Fibroblast of lung (primary cell): Measurements from ENCODE around the gene RPE. TPM values are rescaled to one million over a fixed set of nuclear protein-coding genes. Genes with fewer than 3 reads are reported as not detected.

Experiments used
- DNase-seq, 2 donors: peaks; one replicate each; pipeline versions ENCODE4 v3.0.0 to v3.0.0-alpha.2; 2010; ENCODE audit warnings: low read depth in 2 of 2
- H2AFZ ChIP-seq: 2 replicates; pipeline ENCODE4 v1.5.1; 2012; ENCODE audit warnings: low read length, control low read depth, inconsistent platforms
- H3K27ac ChIP-seq: 2 replicates; pipeline ENCODE4 v1.5.1; 2011; ENCODE audit warnings: low read length, control low read depth; ENCODE audit not compliant: insufficient read depth
- H3K27me3 ChIP-seq: 2 replicates; pipeline ENCODE4 v1.5.1; 2011; ENCODE audit warnings: mild to moderate bottlenecking, low read length; ENCODE audit not compliant: control insufficient read depth, insufficient read depth
- H3K36me3 ChIP-seq: 2 replicates; pipeline ENCODE4 v1.5.1; 2011; ENCODE audit warnings: low read length; ENCODE audit not compliant: control insufficient read depth, insufficient read depth
- H3K4me1 ChIP-seq: 2 replicates; pipeline ENCODE4 v1.5.1; 2011; ENCODE audit warnings: low read length; ENCODE audit not compliant: control insufficient read depth, insufficient read depth; ENCODE audit errors: extremely low read depth
- H3K4me2 ChIP-seq: 2 replicates; pipeline ENCODE4 v1.5.1; 2011; ENCODE audit warnings: low read length, control low read depth; ENCODE audit not compliant: insufficient read depth; ENCODE audit errors: extremely low read depth
- H3K4me3 ChIP-seq, 4 experiments: fragments of 200-600 bp in 1 of 4; sonication (generic) in 1 of 4; replicated peaks in 1 of 4; 2 replicates each; pipeline ENCODE4 v1.5.1; 2011 to 2016; ENCODE audit warnings: low read length in 4 of 4, low read depth in 3 of 4, mild to moderate bottlenecking in 3 of 4, control low read depth in 2 of 4, inconsistent platforms in 1 of 4, mixed read lengths in 1 of 4; ENCODE audit not compliant: insufficient read depth in 1 of 4; ENCODE audit errors: control extremely low read depth in 1 of 4
- H3K79me2 ChIP-seq: 2 replicates; pipeline ENCODE4 v1.5.1; 2012; ENCODE audit warnings: mild to moderate bottlenecking, low read length, inconsistent platforms; ENCODE audit not compliant: control insufficient read depth, insufficient read depth
- H3K9ac ChIP-seq: 2 replicates; pipeline ENCODE4 v1.5.1; 2011; ENCODE audit warnings: mild to moderate bottlenecking, low read length, control low read depth; ENCODE audit not compliant: insufficient read depth
- H3K9me3 ChIP-seq: 2 replicates; pipeline ENCODE4 v1.5.1; 2012; ENCODE audit warnings: low read depth, low read length; ENCODE audit not compliant: control insufficient read depth, insufficient read depth
- H4K20me1 ChIP-seq: 2 replicates; pipeline ENCODE4 v1.5.1; 2011; ENCODE audit warnings: low read length; ENCODE audit not compliant: control insufficient read depth, insufficient read depth; ENCODE audit errors: extremely low read depth
- CTCF ChIP-seq, 2 donors: IDR thresholded peaks in 1 of 2; conservative IDR thresholded peaks in 1 of 2; 1 replicate in 1 of 2; 2 replicates in 1 of 2; pipeline ENCODE4 v1.5.1; 2011 to 2012; ENCODE audit warnings: low read length in 2 of 2, control low read depth in 1 of 2, inconsistent platforms in 1 of 2, low read depth in 1 of 2, mild to moderate bottlenecking in 1 of 2
- EZH2 ChIP-seq: IDR thresholded peaks from 2 replicates; pipeline ENCODE4 v1.5.1; 2012; ENCODE audit warnings: low read length, control low read depth, mild to moderate bottlenecking; ENCODE audit errors: missing control alignments
- polyA minus RNA-seq: library from RNA; depleted of rRNA, polyadenylated mRNA; stranded (reverse); fragments of >200 nt; gene quantifications from 2 replicates; pipeline ENCODE4 v1.2.3, GENCODE V29; 2011; ENCODE audit warnings: low replicate concordance
- polyA plus RNA-seq, 2 donors: library from polyadenylated mRNA; depleted of rRNA in 1 of 2; stranded (reverse) in 1 of 2; unstranded in 1 of 2; fragments of >200 nt; gene quantifications; 2 replicates each; pipeline ENCODE4 v1.2.1, GENCODE V29; 2011 to 2012; ENCODE audit warnings: missing spikeins in 1 of 2
- total RNA-seq: library from RNA; depleted of rRNA; stranded (reverse); fragments of >200 nt; gene quantifications from 2 replicates; pipeline ENCODE4 v1.2.1, GENCODE V29; 2014

Gene RPE
- 69.9 and 81.3 TPM in 2 replicates for total RNA-seq
- 71.2 and 75.1 TPM in 2 replicates for polyA plus RNA-seq
- 49.8 and 55.4 TPM in 2 replicates for polyA plus RNA-seq (2012)
- polyA minus RNA-seq = 66.0 and 69.3 TPM in 2 replicates

GRCh38 chr2:210002158-210003157 is at the start of gene RPE:
Gene RPE, plus strand, starts transcription at chr2:210002638. Its CDS starts 24 bp downstream, at chr2:210002662.
- peak; percentile 90 to 91 for DNase-seq
- peak within 1 kb of the TSS; percentile 95 for H3K4me2 ChIP-seq
- H4K20me1 ChIP-seq = no peaks in the 10 kb centered on the region
- H3K9me3 ChIP-seq = no peaks in the 10 kb centered on the region
- peaks cover 2% of the 10 kb centered on the region for H3K4me1 ChIP-seq
- H2AFZ ChIP-seq = peak within 1 kb of the TSS; percentile 95
- peak within 1 kb of the TSS; percentile 86 for H3K27ac ChIP-seq
- no peaks in the 10 kb centered on the region for H3K36me3 ChIP-seq
- H3K79me2 ChIP-seq = peaks cover 50% of the 10 kb centered on the region
- H3K4me3 ChIP-seq = peak within 1 kb of the TSS; percentile 69 to 100 (median 80)
- TF ChIP-seq EZH2 (no peak), CTCF (conservative IDR thresholded peaks at IDR 0.05 in 1 of 2, IDR thresholded peaks at IDR 0.05 in 1 of 2; ENCODE audit: low read depth in 1 of 2, low read length in 2 of 2) (no peak)
- peak within 1 kb of the TSS; percentile 70 for H3K9ac ChIP-seq
- no peaks in the 10 kb centered on the region for H3K27me3 ChIP-seq

GRCh38 chr2:209956271-209956670 is 46.2 kb upstream of the RPE start:
- Histone ChIP-seq H3K4me2 (no peak overlapping the region), H3K79me2 (no peaks in the 10 kb centered on the region), H2AFZ (no peak overlapping the region), H3K27ac (no peak overlapping the region), H3K9ac (no peak overlapping the region), H3K4me1 (no peaks in the 10 kb centered on the region), H3K27me3 (no peaks in the 10 kb centered on the region), H3K9me3 (no peaks in the 10 kb centered on the region), H3K4me3 (no peak overlapping the region), H4K20me1 (no peaks in the 10 kb centered on the region), H3K36me3 (no peaks in the 10 kb centered on the region)
- DNase-seq = no peak
- TF ChIP-seq CTCF (conservative IDR thresholded peaks at IDR 0.05 in 1 of 2, IDR thresholded peaks at IDR 0.05 in 1 of 2; ENCODE audit: low read depth in 1 of 2, low read length in 2 of 2) (no peak), EZH2 (no peak)

- DNase-seq = no peak
- TF ChIP-seq CTCF (conservative IDR thresholded peaks at IDR 0.05 in 1 of 2, IDR thresholded peaks at IDR 0.05 in 1 of 2; ENCODE audit: low read depth in 1 of 2, low read length in 2 of 2) = no peak
- no peak for TF ChIP-seq EZH2
- Histone ChIP-seq H3K4me2 (no peak overlapping the region), H2AFZ (no peak overlapping the region), H3K27ac (no peak overlapping the region), H4K20me1 (no peaks in the 10 kb centered on the region), H3K27me3 (no peaks in the 10 kb centered on the region), H3K79me2 (no peaks in the 10 kb centered on the region), H3K9ac (no peak overlapping the region), H3K4me3 (no peak overlapping the region), H3K36me3 (no peaks in the 10 kb centered on the region), H3K9me3 (no peaks in the 10 kb centered on the region), H3K4me1 (no peaks in the 10 kb centered on the region)
Observed at GRCh38 chr2:209958016-209958415, 44.4 kb upstream of the RPE start.
